Upper lobe of left lung (tissue), 4 donors: Measurements from ENCODE around the gene NFIB.

Experiments used
- EP300 ChIP-seq, 4 donors: sonication (generic); formaldehyde crosslinking; IDR thresholded peaks; one replicate each; pipeline ENCODE4 v1.5.1; 2017; ENCODE audit warnings: antibody characterized with exemption in 4 of 4, control low read depth in 2 of 4
- POLR2A ChIP-seq, 4 donors: fragments of 450-650 bp; IDR thresholded peaks; one replicate each; pipeline ENCODE4 v1.5.1; 2016 to 2017; ENCODE audit warnings: antibody characterized with exemption in 4 of 4, mild to moderate bottlenecking in 2 of 4
- POLR2AphosphoS5 ChIP-seq, 2 donors: sonication (generic); formaldehyde crosslinking; IDR thresholded peaks; one replicate each; pipeline ENCODE4 v1.5.1; 2017; ENCODE audit warnings: antibody characterized with exemption in 2 of 2
- TF ChIP-seq, protein P1 (sequence below), 6 experiments: fragments of 450-650 bp in 4 of 6; fragments of 200-600 bp in 2 of 6; sonication (generic) in 2 of 6; IDR thresholded peaks; one replicate each; pipeline ENCODE4 v1.5.1; 2016 to 2019; ENCODE audit warnings: antibody characterized with exemption in 6 of 6

GRCh38 chr9:14281136-14281795, 32.7 kb downstream of the NFIB start:
- no peak for TF ChIP-seq EP300 (IDR thresholded peaks at IDR 0.05)
- TF ChIP-seq POLR2A (IDR thresholded peaks at IDR 0.05): no peak
- TF ChIP-seq, protein P1, sequence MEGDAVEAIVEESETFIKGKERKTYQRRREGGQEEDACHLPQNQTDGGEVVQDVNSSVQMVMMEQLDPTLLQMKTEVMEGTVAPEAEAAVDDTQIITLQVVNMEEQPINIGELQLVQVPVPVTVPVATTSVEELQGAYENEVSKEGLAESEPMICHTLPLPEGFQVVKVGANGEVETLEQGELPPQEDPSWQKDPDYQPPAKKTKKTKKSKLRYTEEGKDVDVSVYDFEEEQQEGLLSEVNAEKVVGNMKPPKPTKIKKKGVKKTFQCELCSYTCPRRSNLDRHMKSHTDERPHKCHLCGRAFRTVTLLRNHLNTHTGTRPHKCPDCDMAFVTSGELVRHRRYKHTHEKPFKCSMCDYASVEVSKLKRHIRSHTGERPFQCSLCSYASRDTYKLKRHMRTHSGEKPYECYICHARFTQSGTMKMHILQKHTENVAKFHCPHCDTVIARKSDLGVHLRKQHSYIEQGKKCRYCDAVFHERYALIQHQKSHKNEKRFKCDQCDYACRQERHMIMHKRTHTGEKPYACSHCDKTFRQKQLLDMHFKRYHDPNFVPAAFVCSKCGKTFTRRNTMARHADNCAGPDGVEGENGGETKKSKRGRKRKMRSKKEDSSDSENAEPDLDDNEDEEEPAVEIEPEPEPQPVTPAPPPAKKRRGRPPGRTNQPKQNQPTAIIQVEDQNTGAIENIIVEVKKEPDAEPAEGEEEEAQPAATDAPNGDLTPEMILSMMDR (IDR thresholded peaks at IDR 0.05): no peak
- no peak for TF ChIP-seq POLR2AphosphoS5 (IDR thresholded peaks at IDR 0.05)
